ENCODE measurements around the gene YRDC.

YRDC gene

DNA sequence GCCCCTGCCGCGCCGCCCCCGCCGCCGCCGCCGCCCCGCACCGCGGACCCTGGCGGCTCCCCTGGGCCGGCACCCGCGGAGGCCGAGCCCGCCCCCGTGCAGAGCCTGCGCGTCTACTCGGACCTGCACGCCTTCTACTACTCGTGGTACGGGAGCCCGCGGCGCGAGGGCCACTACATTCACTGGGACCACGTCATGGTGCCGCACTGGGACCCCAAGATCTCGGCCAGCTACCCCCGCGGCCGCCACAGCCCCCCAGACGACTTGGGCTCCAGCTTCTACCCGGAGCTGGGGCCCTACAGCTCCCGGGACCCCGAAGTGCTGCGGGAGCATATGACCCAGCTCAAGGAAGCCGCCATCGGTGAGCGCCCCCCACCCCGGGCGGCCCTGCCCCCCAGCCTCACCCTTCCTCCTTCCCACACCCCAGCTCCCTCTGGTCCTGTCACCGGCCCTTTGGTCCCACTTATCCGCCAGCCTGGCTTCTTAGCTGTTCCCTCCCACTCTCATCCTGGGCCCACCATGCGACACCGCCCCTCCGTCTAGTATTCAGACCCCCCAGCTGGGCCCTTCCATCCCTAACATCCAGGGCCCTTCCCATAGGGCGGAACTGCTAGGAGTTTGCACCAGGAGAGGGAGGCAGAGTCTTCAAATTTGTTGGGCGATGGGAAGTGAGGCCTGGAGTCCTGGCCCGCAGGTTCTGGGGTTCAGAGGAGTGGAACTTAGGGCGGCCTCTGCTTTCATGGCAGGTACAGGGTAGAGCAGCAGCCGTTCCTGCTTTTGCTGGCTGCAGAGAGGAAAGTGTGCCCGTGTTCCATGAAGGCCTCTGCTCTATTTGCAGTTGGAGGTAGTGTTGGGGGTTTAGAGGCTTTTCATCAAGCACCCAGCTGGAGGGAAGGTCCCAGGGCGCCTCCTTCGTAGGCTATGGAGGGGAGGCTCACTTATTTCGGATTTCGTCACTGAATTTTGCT, 13.4 kb downstream of the YRDC start (continued):
- TF ChIP-seq, protein P1, sequence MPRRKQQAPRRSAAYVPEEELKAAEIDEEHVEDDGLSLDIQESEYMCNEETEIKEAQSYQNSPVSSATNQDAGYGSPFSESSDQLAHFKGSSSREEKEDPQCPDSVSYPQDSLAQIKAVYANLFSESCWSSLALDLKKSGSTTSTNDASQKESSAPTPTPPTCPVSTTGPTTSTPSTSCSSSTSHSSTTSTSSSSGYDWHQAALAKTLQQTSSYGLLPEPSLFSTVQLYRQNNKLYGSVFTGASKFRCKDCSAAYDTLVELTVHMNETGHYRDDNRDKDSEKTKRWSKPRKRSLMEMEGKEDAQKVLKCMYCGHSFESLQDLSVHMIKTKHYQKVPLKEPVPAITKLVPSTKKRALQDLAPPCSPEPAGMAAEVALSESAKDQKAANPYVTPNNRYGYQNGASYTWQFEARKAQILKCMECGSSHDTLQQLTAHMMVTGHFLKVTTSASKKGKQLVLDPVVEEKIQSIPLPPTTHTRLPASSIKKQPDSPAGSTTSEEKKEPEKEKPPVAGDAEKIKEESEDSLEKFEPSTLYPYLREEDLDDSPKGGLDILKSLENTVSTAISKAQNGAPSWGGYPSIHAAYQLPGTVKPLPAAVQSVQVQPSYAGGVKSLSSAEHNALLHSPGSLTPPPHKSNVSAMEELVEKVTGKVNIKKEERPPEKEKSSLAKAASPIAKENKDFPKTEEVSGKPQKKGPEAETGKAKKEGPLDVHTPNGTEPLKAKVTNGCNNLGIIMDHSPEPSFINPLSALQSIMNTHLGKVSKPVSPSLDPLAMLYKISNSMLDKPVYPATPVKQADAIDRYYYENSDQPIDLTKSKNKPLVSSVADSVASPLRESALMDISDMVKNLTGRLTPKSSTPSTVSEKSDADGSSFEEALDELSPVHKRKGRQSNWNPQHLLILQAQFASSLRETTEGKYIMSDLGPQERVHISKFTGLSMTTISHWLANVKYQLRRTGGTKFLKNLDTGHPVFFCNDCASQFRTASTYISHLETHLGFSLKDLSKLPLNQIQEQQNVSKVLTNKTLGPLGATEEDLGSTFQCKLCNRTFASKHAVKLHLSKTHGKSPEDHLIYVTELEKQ (tag by site-specific recombination; IDR thresholded peaks at IDR 0.05; ENCODE audit: borderline replicate concordance) = no peak
- TF ChIP-seq, protein P2, sequence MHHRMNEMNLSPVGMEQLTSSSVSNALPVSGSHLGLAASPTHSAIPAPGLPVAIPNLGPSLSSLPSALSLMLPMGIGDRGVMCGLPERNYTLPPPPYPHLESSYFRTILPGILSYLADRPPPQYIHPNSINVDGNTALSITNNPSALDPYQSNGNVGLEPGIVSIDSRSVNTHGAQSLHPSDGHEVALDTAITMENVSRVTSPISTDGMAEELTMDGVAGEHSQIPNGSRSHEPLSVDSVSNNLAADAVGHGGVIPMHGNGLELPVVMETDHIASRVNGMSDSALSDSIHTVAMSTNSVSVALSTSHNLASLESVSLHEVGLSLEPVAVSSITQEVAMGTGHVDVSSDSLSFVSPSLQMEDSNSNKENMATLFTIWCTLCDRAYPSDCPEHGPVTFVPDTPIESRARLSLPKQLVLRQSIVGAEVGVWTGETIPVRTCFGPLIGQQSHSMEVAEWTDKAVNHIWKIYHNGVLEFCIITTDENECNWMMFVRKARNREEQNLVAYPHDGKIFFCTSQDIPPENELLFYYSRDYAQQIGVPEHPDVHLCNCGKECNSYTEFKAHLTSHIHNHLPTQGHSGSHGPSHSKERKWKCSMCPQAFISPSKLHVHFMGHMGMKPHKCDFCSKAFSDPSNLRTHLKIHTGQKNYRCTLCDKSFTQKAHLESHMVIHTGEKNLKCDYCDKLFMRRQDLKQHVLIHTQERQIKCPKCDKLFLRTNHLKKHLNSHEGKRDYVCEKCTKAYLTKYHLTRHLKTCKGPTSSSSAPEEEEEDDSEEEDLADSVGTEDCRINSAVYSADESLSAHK (tag by site-specific recombination; IDR thresholded peaks at IDR 0.05) = no peak
- TF ChIP-seq ZNF324 (tag by site-specific recombination; IDR thresholded peaks at IDR 0.05) = no peak
- TF ChIP-seq, protein P3, sequence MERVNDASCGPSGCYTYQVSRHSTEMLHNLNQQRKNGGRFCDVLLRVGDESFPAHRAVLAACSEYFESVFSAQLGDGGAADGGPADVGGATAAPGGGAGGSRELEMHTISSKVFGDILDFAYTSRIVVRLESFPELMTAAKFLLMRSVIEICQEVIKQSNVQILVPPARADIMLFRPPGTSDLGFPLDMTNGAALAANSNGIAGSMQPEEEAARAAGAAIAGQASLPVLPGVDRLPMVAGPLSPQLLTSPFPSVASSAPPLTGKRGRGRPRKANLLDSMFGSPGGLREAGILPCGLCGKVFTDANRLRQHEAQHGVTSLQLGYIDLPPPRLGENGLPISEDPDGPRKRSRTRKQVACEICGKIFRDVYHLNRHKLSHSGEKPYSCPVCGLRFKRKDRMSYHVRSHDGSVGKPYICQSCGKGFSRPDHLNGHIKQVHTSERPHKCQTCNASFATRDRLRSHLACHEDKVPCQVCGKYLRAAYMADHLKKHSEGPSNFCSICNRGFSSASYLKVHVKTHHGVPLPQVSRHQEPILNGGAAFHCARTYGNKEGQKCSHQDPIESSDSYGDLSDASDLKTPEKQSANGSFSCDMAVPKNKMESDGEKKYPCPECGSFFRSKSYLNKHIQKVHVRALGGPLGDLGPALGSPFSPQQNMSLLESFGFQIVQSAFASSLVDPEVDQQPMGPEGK (tag by site-specific recombination; IDR thresholded peaks at IDR 0.05) = peak; percentile 82
- no peak for TF ChIP-seq ZNF112 (tag by site-specific recombination; IDR thresholded peaks at IDR 0.05)
- no peak for TF ChIP-seq ZNF184 (tag by site-specific recombination; IDR thresholded peaks at IDR 0.05)
- TF ChIP-seq SALL2 (tag by site-specific recombination; IDR thresholded peaks at IDR 0.05; ENCODE audit: borderline replicate concordance) = no peak
- peak; percentile 90 for TF ChIP-seq ZBTB20 (tag by site-specific recombination; IDR thresholded peaks at IDR 0.05)
- TF ChIP-seq ZNF571 (tag by site-specific recombination; IDR thresholded peaks at IDR 0.05) = no peak
- TF ChIP-seq ZNF133 (tag by site-specific recombination; IDR thresholded peaks at IDR 0.05) = no peak
- TF ChIP-seq ZNF404 (tag by site-specific recombination; IDR thresholded peaks at IDR 0.05) = no peak
- TF ChIP-seq ZNF521 (tag by site-specific recombination; IDR thresholded peaks at IDR 0.05) = no peak
- TF ChIP-seq, protein P4, sequence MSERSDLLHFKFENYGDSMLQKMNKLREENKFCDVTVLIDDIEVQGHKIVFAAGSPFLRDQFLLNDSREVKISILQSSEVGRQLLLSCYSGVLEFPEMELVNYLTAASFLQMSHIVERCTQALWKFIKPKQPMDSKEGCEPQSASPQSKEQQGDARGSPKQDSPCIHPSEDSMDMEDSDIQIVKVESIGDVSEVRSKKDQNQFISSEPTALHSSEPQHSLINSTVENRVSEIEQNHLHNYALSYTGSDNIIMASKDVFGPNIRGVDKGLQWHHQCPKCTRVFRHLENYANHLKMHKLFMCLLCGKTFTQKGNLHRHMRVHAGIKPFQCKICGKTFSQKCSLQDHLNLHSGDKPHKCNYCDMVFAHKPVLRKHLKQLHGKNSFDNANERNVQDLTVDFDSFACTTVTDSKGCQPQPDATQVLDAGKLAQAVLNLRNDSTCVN (tag by site-specific recombination; optimal IDR thresholded peaks at IDR 0.05) = peak; percentile 56
- TF ChIP-seq, protein P5, sequence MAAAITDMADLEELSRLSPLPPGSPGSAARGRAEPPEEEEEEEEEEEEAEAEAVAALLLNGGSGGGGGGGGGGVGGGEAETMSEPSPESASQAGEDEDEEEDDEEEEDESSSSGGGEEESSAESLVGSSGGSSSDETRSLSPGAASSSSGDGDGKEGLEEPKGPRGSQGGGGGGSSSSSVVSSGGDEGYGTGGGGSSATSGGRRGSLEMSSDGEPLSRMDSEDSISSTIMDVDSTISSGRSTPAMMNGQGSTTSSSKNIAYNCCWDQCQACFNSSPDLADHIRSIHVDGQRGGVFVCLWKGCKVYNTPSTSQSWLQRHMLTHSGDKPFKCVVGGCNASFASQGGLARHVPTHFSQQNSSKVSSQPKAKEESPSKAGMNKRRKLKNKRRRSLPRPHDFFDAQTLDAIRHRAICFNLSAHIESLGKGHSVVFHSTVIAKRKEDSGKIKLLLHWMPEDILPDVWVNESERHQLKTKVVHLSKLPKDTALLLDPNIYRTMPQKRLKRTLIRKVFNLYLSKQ (tag by site-specific recombination; IDR thresholded peaks at IDR 0.05; ENCODE audit: borderline replicate concordance) = no peak
- no peak for TF ChIP-seq ZNF785 (tag by site-specific recombination; IDR thresholded peaks at IDR 0.05)
- no peak for TF ChIP-seq RBAK (tag by site-specific recombination; IDR thresholded peaks at IDR 0.05)
- TF ChIP-seq ZBTB7A (tag by site-specific recombination; IDR thresholded peaks at IDR 0.05; ENCODE audit: low read depth) = no peak
- no peak for TF ChIP-seq ZNF174 (tag by site-specific recombination; IDR thresholded peaks at IDR 0.05)
- TF ChIP-seq ZIC2 (tag by site-specific recombination; IDR thresholded peaks at IDR 0.05) = 0 out of 2 replicates have a peak, but pooled peaks have one; percentile 15
- TF ChIP-seq ZNF10 (tag by site-specific recombination; IDR thresholded peaks at IDR 0.05) = no peak
- TF ChIP-seq ZNF544 (tag by site-specific recombination; IDR thresholded peaks at IDR 0.05) = no peak
- TF ChIP-seq ZNF530 (tag by site-specific recombination; IDR thresholded peaks at IDR 0.05; ENCODE audit: low read depth) = no peak
- no peak for TF ChIP-seq ZBTB21 (tag by site-specific recombination; IDR thresholded peaks at IDR 0.05)
- no peak for TF ChIP-seq ZNF24 (tag by site-specific recombination; IDR thresholded peaks at IDR 0.05)
- TF ChIP-seq, protein P6, sequence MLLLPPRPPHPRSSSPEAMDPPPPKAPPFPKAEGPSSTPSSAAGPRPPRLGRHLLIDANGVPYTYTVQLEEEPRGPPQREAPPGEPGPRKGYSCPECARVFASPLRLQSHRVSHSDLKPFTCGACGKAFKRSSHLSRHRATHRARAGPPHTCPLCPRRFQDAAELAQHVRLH (tag by site-specific recombination; IDR thresholded peaks at IDR 0.05) = no peak
- TF ChIP-seq, protein P7, sequence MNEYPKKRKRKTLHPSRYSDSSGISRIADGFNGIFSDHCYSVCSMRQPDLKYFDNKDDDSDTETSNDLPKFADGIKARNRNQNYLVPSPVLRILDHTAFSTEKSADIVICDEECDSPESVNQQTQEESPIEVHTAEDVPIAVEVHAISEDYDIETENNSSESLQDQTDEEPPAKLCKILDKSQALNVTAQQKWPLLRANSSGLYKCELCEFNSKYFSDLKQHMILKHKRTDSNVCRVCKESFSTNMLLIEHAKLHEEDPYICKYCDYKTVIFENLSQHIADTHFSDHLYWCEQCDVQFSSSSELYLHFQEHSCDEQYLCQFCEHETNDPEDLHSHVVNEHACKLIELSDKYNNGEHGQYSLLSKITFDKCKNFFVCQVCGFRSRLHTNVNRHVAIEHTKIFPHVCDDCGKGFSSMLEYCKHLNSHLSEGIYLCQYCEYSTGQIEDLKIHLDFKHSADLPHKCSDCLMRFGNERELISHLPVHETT (tag by site-specific recombination; IDR thresholded peaks at IDR 0.05) = no peak
- TF ChIP-seq ZNF292 (tag by site-specific recombination; IDR thresholded peaks at IDR 0.05; ENCODE audit: borderline replicate concordance, low read depth) = no peak

Data from HEK293 (cell line).